Caco-2 (cell line): ENCODE data around the gene IQGAP3. TPM values are rescaled to one million over a fixed set of nuclear protein-coding genes. Genes with fewer than 3 reads are reported as not detected.

ENCODE experiments used
- BruUV-seq: library from RNA; stranded (reverse); fragments of 400-500 nt; replicated peaks from 2 replicates; lab custom pipeline; 2021; lab: Mats Ljungman, UMichigan
- CTCF ChIA-PET: fragments of 300-600 bp; sonication (Branson Sonifier 250); formaldehyde crosslinking; loops from one replicate; lab custom pipeline; 2022; ENCODE audit warnings: antibody characterized with exemption; lab: Charles Lee
- POLR2A ChIA-PET: fragments of 300-600 bp; sonication (Branson Sonifier 250); formaldehyde crosslinking; loops from one replicate; lab custom pipeline; 2022; ENCODE audit warnings: antibody characterized with exemption; lab: Charles Lee
- DNase-seq, 2 experiments: peaks; one replicate each; pipeline versions ENCODE4 v3.0.0 to v3.0.0-alpha.2; 2020 to 2022
- H3K27me3 ChIP-seq: replicated peaks from 2 replicates; pipeline ENCODE4 v1.6.0; 2011; ENCODE audit warnings: low read length; ENCODE audit not compliant: control insufficient read depth, insufficient read depth
- H3K36me3 ChIP-seq: 2 replicates; pipeline ENCODE4 v1.5.1; 2011; ENCODE audit warnings: low read length; ENCODE audit not compliant: control insufficient read depth, insufficient read depth
- H3K4me1 ChIP-seq: fragments of 250-450 bp; sonication (Bioruptor Pico); 2 replicates; pipeline ENCODE4 v1.5.1; 2020; ENCODE audit warnings: mild to moderate bottlenecking
- H3K4me3 ChIP-seq: 2 replicates; pipeline ENCODE4 v1.5.1; 2011; ENCODE audit warnings: low read depth, mild to moderate bottlenecking, control low read depth, low read length
- H3K9me3 ChIP-seq: fragments of 250-450 bp; sonication (Bioruptor Pico); 2 replicates; pipeline ENCODE4 v1.5.1; 2020; ENCODE audit warnings: mild to moderate bottlenecking, moderate library complexity
- H3K27ac Mint-ChIP-seq: one replicate; pipeline ENCODE4 v1.8.0; 2022; ENCODE audit warnings: mixed read lengths; ENCODE audit not compliant: unreplicated experiment
- H3K27me3 Mint-ChIP-seq: one replicate; pipeline ENCODE4 v1.8.0; 2022; ENCODE audit warnings: mixed read lengths; ENCODE audit not compliant: insufficient read depth, unreplicated experiment
- H3K36me3 Mint-ChIP-seq: one replicate; pipeline ENCODE4 v1.8.0; 2022; ENCODE audit warnings: mild to moderate bottlenecking, mixed read lengths; ENCODE audit not compliant: insufficient read depth, unreplicated experiment
- H3K4me1 Mint-ChIP-seq: one replicate; pipeline ENCODE4 v1.8.0; 2022; ENCODE audit warnings: low read depth, mixed read lengths; ENCODE audit not compliant: unreplicated experiment
- H3K4me3 Mint-ChIP-seq: one replicate; pipeline ENCODE4 v1.8.0; 2022; ENCODE audit warnings: mild to moderate bottlenecking, moderate library complexity, mixed read lengths; ENCODE audit not compliant: unreplicated experiment
- H3K9me3 Mint-ChIP-seq: one replicate; pipeline ENCODE4 v1.8.0; 2022; ENCODE audit warnings: mixed read lengths; ENCODE audit not compliant: unreplicated experiment
- CTCF ChIP-seq, 2 experiments: fragments of 200-600 bp in 1 of 2; IDR thresholded peaks; 1 replicate in 1 of 2; 2 replicates in 1 of 2; pipeline versions ENCODE4 v1.5.1 to v1.8.0; 2011 to 2022; ENCODE audit warnings: antibody characterized with exemption in 1 of 2, control low read depth in 1 of 2, inconsistent platforms in 1 of 2, low read depth in 1 of 2, low read length in 1 of 2, mild to moderate bottlenecking in 1 of 2, moderate library complexity in 1 of 2; ENCODE audit not compliant: insufficient read depth in 1 of 2, severe bottlenecking in 1 of 2, unreplicated experiment in 1 of 2
- intact Hi-C: fragments of 100-400 bp; cut with micrococcal nuclease; formaldehyde crosslinking; loops from one replicate; pipeline ENCODE4 v1.10.0; 2022; ENCODE audit not compliant: unreplicated experiment
- total RNA-seq: library from RNA; stranded (reverse); gene quantifications from 2 replicates; pipeline ENCODE4 v1.2.3, GENCODE V29; 2022

The IQGAP3 gene
- total RNA-seq, 1 experiment from 2014 or later = 37.6 TPM

DNA sequence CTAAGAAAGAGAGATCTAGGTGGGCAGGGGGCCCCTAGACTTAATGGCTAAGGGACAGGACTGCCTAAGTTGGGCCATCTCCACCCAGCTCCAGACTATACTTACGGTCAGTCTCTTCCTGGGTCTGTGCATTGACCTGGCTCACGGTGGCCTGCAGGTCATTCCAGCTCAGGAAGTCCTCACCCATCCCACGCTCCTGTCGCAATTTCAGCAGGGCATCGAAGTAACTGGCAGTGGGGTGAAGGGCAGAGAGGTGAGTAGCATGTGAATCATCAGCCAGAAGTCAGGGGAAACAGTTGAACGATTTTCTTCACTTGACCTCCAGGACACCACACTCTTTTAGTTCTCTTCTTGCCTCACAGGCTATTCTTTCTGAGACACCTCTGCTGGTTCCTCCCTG lies 20.5 kb downstream of the IQGAP3 start:
- no peaks in the 10 kb centered on the region for H3K4me1 ChIP-seq
- H3K27me3 Mint-ChIP-seq = no peaks in the 10 kb centered on the region
- H3K36me3 Mint-ChIP-seq = peaks cover 35% of the 10 kb centered on the region
- CTCF ChIA-PET = no interaction called here
- H3K36me3 ChIP-seq = peaks cover 2% of the 10 kb centered on the region
- H3K4me3 ChIP-seq = no peak overlapping the region
- intact Hi-C loops = no loop called here
- no peaks in the 10 kb centered on the region for H3K9me3 Mint-ChIP-seq
- no peak for TF ChIP-seq CTCF (IDR thresholded peaks at IDR 0.05; ENCODE audit: insufficient read depth in 1 of 2, low read depth in 1 of 2, low read length in 1 of 2, severe bottlenecking in 1 of 2, unreplicated experiment in 1 of 2)
- no peaks in the 10 kb centered on the region for H3K9me3 ChIP-seq
- BruUV-seq = no TSS peak
- POLR2A ChIA-PET = no interaction called here
- no peak overlapping the region for H3K4me3 Mint-ChIP-seq
- no peaks in the 10 kb centered on the region for H3K4me1 Mint-ChIP-seq
- no peak for DNase-seq
- no peak overlapping the region for H3K27ac Mint-ChIP-seq
- H3K27me3 ChIP-seq = no peaks in the 10 kb centered on the region

- Histone ChIP-seq H3K4me1 (no peaks in the 10 kb centered on the region), H3K9me3 (no peaks in the 10 kb centered on the region), H3K27me3 (no peaks in the 10 kb centered on the region), H3K36me3 (peaks cover 2% of the 10 kb centered on the region), H3K4me3 (no peak overlapping the region)
- DNase-seq = no peak
- Mint-ChIP-seq H3K27ac (no peak overlapping the region), H3K4me1 (no peaks in the 10 kb centered on the region), H3K27me3 (no peaks in the 10 kb centered on the region), H3K9me3 (no peaks in the 10 kb centered on the region), H3K4me3 (no peak overlapping the region), H3K36me3 (peaks cover 35% of the 10 kb centered on the region)
- ChIA-PET CTCF (interaction anchor here (1.1 kb wide), 1 partner anchor 69 kb away, joined by 4 read pairs; no protein-coding TSS in a partner anchor), POLR2A (interaction anchor here (0.6 kb wide), 1 partner anchor 12 kb away, joined by 3 read pairs; no protein-coding TSS in a partner anchor)
- BruUV-seq = no TSS peak
- intact Hi-C loops = no loop called here
- TF ChIP-seq CTCF (IDR thresholded peaks at IDR 0.05; ENCODE audit: insufficient read depth in 1 of 2, low read depth in 1 of 2, low read length in 1 of 2, severe bottlenecking in 1 of 2, unreplicated experiment in 1 of 2) = no peak
These were observed 21.2 kb downstream of the IQGAP3 start for GRCh38 chr1:156551066-156551643.

GRCh38 chr1:156550346-156550745 lies 22.0 kb downstream of the IQGAP3 start:
- intact Hi-C loops = no loop called here
- CTCF ChIA-PET = interaction anchor here (1.1 kb wide), 1 partner anchor 70 kb away, joined by 4 read pairs; no protein-coding TSS in a partner anchor
- H3K36me3 ChIP-seq = peaks cover 2% of the 10 kb centered on the region

More at GRCh38 chr1:156550346-156550745, 22.0 kb downstream of the IQGAP3 start:
- Mint-ChIP-seq H3K4me3 (no peak overlapping the region), H3K9me3 (no peaks in the 10 kb centered on the region), H3K4me1 (no peaks in the 10 kb centered on the region), H3K27ac (no peak overlapping the region), H3K36me3 (peaks cover 31% of the 10 kb centered on the region), H3K27me3 (no peaks in the 10 kb centered on the region)
- H3K9me3 ChIP-seq = no peaks in the 10 kb centered on the region
- no peak for TF ChIP-seq CTCF (IDR thresholded peaks at IDR 0.05; ENCODE audit: insufficient read depth in 1 of 2, low read depth in 1 of 2, low read length in 1 of 2, severe bottlenecking in 1 of 2, unreplicated experiment in 1 of 2)
- no peak for DNase-seq
- no peaks in the 10 kb centered on the region for H3K4me1 ChIP-seq
- BruUV-seq = no TSS peak
- POLR2A ChIA-PET = interaction anchor here (0.6 kb wide), 1 partner anchor 11 kb away, joined by 3 read pairs; no protein-coding TSS in a partner anchor
- H3K4me3 ChIP-seq = no peak overlapping the region
- no peaks in the 10 kb centered on the region for H3K27me3 ChIP-seq
